Muscle layer of colon (tissue), 2 donors: ENCODE measurements around the gene CES5A.
"Not testable (repeated sequence)": the region's sequence is repeated elsewhere in the genome, so short reads cannot be mapped to it uniquely, and the experiment has no call there.

Experiments used
- H3K27ac ChIP-seq: one replicate; pipeline ENCODE4 v1.7.0; 2013; ENCODE audit warnings: low read depth, mild to moderate bottlenecking, low read length, moderate library complexity
- H3K27me3 ChIP-seq, 2 donors: one replicate each; pipeline ENCODE4 v1.7.0; 2013; ENCODE audit warnings: low read length in 2 of 2, mild to moderate bottlenecking in 2 of 2; ENCODE audit not compliant: insufficient read depth in 2 of 2, control insufficient read depth in 1 of 2
- H3K36me3 ChIP-seq: one replicate; pipeline ENCODE4 v1.7.0; 2013; ENCODE audit warnings: mild to moderate bottlenecking, low read length; ENCODE audit not compliant: insufficient read depth
- H3K4me1 ChIP-seq: one replicate; pipeline ENCODE4 v1.7.0; 2013; ENCODE audit warnings: mild to moderate bottlenecking, low read length; ENCODE audit not compliant: insufficient read depth
- H3K4me3 ChIP-seq, 2 donors: one replicate each; pipeline ENCODE4 v1.7.0; 2013; ENCODE audit warnings: low read length in 2 of 2, low read depth in 1 of 2, mild to moderate bottlenecking in 1 of 2, moderate library complexity in 1 of 2
- H3K9ac ChIP-seq: one replicate; pipeline ENCODE4 v1.7.0; 2013; ENCODE audit warnings: low read length
- H3K9me3 ChIP-seq: one replicate; pipeline ENCODE4 v1.7.0; 2013; ENCODE audit warnings: mild to moderate bottlenecking, low read length
- donor health status: abdominal sarcoma.
- donor health status: Adenocarcinoma of cecum.

The CES5A gene

GRCh38 chr16:55809851-55810250 is 65.3 kb downstream of the CES5A start:
- Histone ChIP-seq H3K27me3 (no peaks in the 10 kb centered on the region), H3K4me3 (no peak overlapping the region), H3K9me3 (no peaks in the 10 kb centered on the region), H3K4me1 (no peaks in the 10 kb centered on the region), H3K27ac (no peak overlapping the region), H3K9ac (no peak overlapping the region), H3K36me3 (no peaks in the 10 kb centered on the region)

- no peaks in the 10 kb centered on the region for H3K9me3 ChIP-seq
- no peak overlapping the region for H3K9ac ChIP-seq
- no peaks in the 10 kb centered on the region for H3K27me3 ChIP-seq
- H3K36me3 ChIP-seq: no peaks in the 10 kb centered on the region
- H3K4me1 ChIP-seq: no peaks in the 10 kb centered on the region
- H3K4me3 ChIP-seq: no peak overlapping the region
- no peak overlapping the region for H3K27ac ChIP-seq
These were observed 65.8 kb downstream of the CES5A start for GRCh38 chr16:55809386-55809785.

GRCh38 chr16:55808286-55808685 is 66.9 kb downstream of the CES5A start:
- not testable (repeated sequence) for H3K9ac ChIP-seq, H3K4me1 ChIP-seq, H3K36me3 ChIP-seq, H3K4me3 ChIP-seq, H3K27ac ChIP-seq, H3K27me3 ChIP-seq, H3K9me3 ChIP-seq

- not testable (repeated sequence) for H3K27ac ChIP-seq, H3K4me1 ChIP-seq, H3K27me3 ChIP-seq, H3K9ac ChIP-seq, H3K4me3 ChIP-seq, H3K9me3 ChIP-seq, H3K36me3 ChIP-seq
These were observed 70.1 kb downstream of the CES5A start for GRCh38 chr16:55805104-55805503.

GRCh38 chr16:55803681-55804080 is 71.5 kb downstream of the CES5A start:
- not testable (repeated sequence) for H3K4me3 ChIP-seq, H3K36me3 ChIP-seq, H3K4me1 ChIP-seq, H3K9ac ChIP-seq, H3K27me3 ChIP-seq, H3K9me3 ChIP-seq, H3K27ac ChIP-seq
